Measurements from ENCODE around the gene BATF. TPM values are rescaled to one million over a fixed set of nuclear protein-coding genes. Genes with fewer than 3 reads are reported as not detected.

BATF gene
- total RNA-seq, 2 donors from 2014 or later = not detected

- ATAC-seq (no peak), DNase-seq (no peak)
- H3K27ac ChIP-seq = no peak overlapping the region
- 86 to 90% methylated on average over 3 of the region's 3 CpGs for WGBS, 2 donors
- H3K27me3 ChIP-seq = no peaks in the 10 kb centered on the region
- TF ChIP-seq, protein P1, sequence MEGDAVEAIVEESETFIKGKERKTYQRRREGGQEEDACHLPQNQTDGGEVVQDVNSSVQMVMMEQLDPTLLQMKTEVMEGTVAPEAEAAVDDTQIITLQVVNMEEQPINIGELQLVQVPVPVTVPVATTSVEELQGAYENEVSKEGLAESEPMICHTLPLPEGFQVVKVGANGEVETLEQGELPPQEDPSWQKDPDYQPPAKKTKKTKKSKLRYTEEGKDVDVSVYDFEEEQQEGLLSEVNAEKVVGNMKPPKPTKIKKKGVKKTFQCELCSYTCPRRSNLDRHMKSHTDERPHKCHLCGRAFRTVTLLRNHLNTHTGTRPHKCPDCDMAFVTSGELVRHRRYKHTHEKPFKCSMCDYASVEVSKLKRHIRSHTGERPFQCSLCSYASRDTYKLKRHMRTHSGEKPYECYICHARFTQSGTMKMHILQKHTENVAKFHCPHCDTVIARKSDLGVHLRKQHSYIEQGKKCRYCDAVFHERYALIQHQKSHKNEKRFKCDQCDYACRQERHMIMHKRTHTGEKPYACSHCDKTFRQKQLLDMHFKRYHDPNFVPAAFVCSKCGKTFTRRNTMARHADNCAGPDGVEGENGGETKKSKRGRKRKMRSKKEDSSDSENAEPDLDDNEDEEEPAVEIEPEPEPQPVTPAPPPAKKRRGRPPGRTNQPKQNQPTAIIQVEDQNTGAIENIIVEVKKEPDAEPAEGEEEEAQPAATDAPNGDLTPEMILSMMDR (IDR thresholded peaks at IDR 0.05) = no peak
- no peak for TF ChIP-seq POLR2A (IDR thresholded peaks at IDR 0.05)
- H3K9me3 ChIP-seq = no peaks in the 10 kb centered on the region
- no peak overlapping the region for H3K4me3 ChIP-seq
- H3K4me1 ChIP-seq = peaks cover 18% of the 10 kb centered on the region
- intact Hi-C loops (cut with DNase I) = loop anchor here (5.0 to 10.0 kb wide), 2 partner anchors 72 to 395 kb away; no protein-coding TSS in a partner anchor
- no peaks in the 10 kb centered on the region for H3K36me3 ChIP-seq (replicated peaks in 1 of 2; ENCODE audit: insufficient read depth in 1 of 2, low read depth in 2 of 2)
Measured at GRCh38 chr14:75579882-75580281, 57.6 kb downstream of the BATF start.

GRCh38 chr14:75587388-75587787 is 65.1 kb downstream of the BATF start:
- H3K4me1 ChIP-seq = no peaks in the 10 kb centered on the region
- H3K27me3 ChIP-seq = no peaks in the 10 kb centered on the region
- no peaks in the 10 kb centered on the region for H3K36me3 ChIP-seq (replicated peaks in 1 of 2; ENCODE audit: insufficient read depth in 1 of 2, low read depth in 2 of 2)
- intact Hi-C loops (cut with DNase I) = no loop called here
- no peak overlapping the region for H3K27ac ChIP-seq
- no peak overlapping the region for H3K4me3 ChIP-seq
- ATAC-seq (no peak), DNase-seq (no peak)
- no peaks in the 10 kb centered on the region for H3K9me3 ChIP-seq
- TF ChIP-seq, protein P1 (IDR thresholded peaks at IDR 0.05) = no peak
- TF ChIP-seq POLR2A (IDR thresholded peaks at IDR 0.05) = no peak

- H3K36me3 ChIP-seq (replicated peaks in 1 of 2; ENCODE audit: insufficient read depth in 1 of 2, low read depth in 2 of 2) = no peaks in the 10 kb centered on the region
- intact Hi-C loops (cut with DNase I) = no loop called here
- TF ChIP-seq, protein P1 (IDR thresholded peaks at IDR 0.05) = no peak
- TF ChIP-seq POLR2A (IDR thresholded peaks at IDR 0.05) = no peak
- no peaks in the 10 kb centered on the region for H3K4me1 ChIP-seq
- ATAC-seq = no peak
- H3K27ac ChIP-seq = no peak overlapping the region
- H3K4me3 ChIP-seq = no peak overlapping the region
- DNase-seq = no peak
- H3K27me3 ChIP-seq = no peaks in the 10 kb centered on the region
- H3K9me3 ChIP-seq = no peaks in the 10 kb centered on the region
- 84 to 85% methylated on average over 6 of the region's 6 CpGs for WGBS, 2 donors
Measured at GRCh38 chr14:75589931-75590330, 67.7 kb downstream of the BATF start.

- H3K27ac ChIP-seq = no peak overlapping the region
- H3K36me3 ChIP-seq (replicated peaks in 1 of 2; ENCODE audit: insufficient read depth in 1 of 2, low read depth in 2 of 2) = no peaks in the 10 kb centered on the region
- DNase-seq (no peak), ATAC-seq (no peak)
- WGBS, 2 donors = 83 to 92% methylated on average over 1 of the region's 1 CpG
- TF ChIP-seq, protein P1 (IDR thresholded peaks at IDR 0.05) = no peak
- TF ChIP-seq POLR2A (IDR thresholded peaks at IDR 0.05) = no peak
- H3K4me1 ChIP-seq = no peaks in the 10 kb centered on the region
- no peak overlapping the region for H3K4me3 ChIP-seq
- intact Hi-C loops (cut with DNase I) = no loop called here
- H3K27me3 ChIP-seq = no peaks in the 10 kb centered on the region
- no peaks in the 10 kb centered on the region for H3K9me3 ChIP-seq
Measured at GRCh38 chr14:75591331-75591946, 69.2 kb downstream of the BATF start.

- no peak for DNase-seq
- no peaks in the 10 kb centered on the region for H3K36me3 ChIP-seq (replicated peaks in 1 of 2; ENCODE audit: insufficient read depth in 1 of 2, low read depth in 2 of 2)
- TF ChIP-seq, protein P1 (IDR thresholded peaks at IDR 0.05) = no peak
- TF ChIP-seq POLR2A (IDR thresholded peaks at IDR 0.05) = no peak
- no peaks in the 10 kb centered on the region for H3K27me3 ChIP-seq
- no peak for ATAC-seq
- no peak overlapping the region for H3K4me3 ChIP-seq
- H3K9me3 ChIP-seq = no peaks in the 10 kb centered on the region
- intact Hi-C loops (cut with DNase I) = no loop called here
- no peaks in the 10 kb centered on the region for H3K4me1 ChIP-seq
- H3K27ac ChIP-seq = no peak overlapping the region
Measured at GRCh38 chr14:75591987-75592575, 69.8 kb downstream of the BATF start.
